GM18951 (cell line): ENCODE results near the gene HOXC9.

Experiments used
- POLR2A ChIP-seq: IDR thresholded peaks from 4 replicates; pipeline ENCODE4 v1.6.1; 2011; ENCODE audit warnings: mild to moderate bottlenecking; ENCODE audit not compliant: insufficient read length, insufficient read depth; ENCODE audit errors: extremely low read depth
- in situ Hi-C: fragments of 300-500 bp; cut with MboI; formaldehyde crosslinking; loops from one replicate; pipeline ENCODE4 v1.12.0; 2022; ENCODE audit warnings: low sequenced_read_pairs, mixed read lengths, inconsistent platforms; ENCODE audit not compliant: unreplicated experiment

HOXC9 gene

GRCh38 chr12:54016051-54016450 lies 16.1 kb downstream of the HOXC9 start:
- TF ChIP-seq POLR2A = no peak
- in situ Hi-C loops = loop anchor here (25.0 kb wide), 1 partner anchor 346 kb away; the partner anchor contains the start of gene GPR84

- in situ Hi-C loops = loop anchor here (25.0 kb wide), 1 partner anchor 346 kb away; the partner anchor contains the start of gene GPR84
- TF ChIP-seq POLR2A = no peak
Observed at GRCh38 chr12:54016478-54016964, 16.6 kb downstream of the HOXC9 start.

- in situ Hi-C loops = loop anchor here (25.0 kb wide), 1 partner anchor 345 kb away; the partner anchor contains the start of gene GPR84
Observed at GRCh38 chr12:54017027-54017788, 17.2 kb downstream of the HOXC9 start.

GRCh38 chr12:54017878-54018467 lies 18.0 kb downstream of the HOXC9 start:
- in situ Hi-C loops = loop anchor here (25.0 kb wide), 1 partner anchor 344 kb away; the partner anchor contains the start of gene GPR84
- peak; percentile 60 for TF ChIP-seq POLR2A

More at GRCh38 chr12:54017027-54017788, 17.2 kb downstream of the HOXC9 start:
- TF ChIP-seq POLR2A = no peak

GRCh38 chr12:54018468-54018984 lies 18.6 kb downstream of the HOXC9 start:
- TF ChIP-seq POLR2A = no peak
- in situ Hi-C loops = loop anchor here (25.0 kb wide), 1 partner anchor 344 kb away; the partner anchor contains the start of gene GPR84

GRCh38 chr12:54019091-54019811 lies 19.3 kb downstream of the HOXC9 start:
- in situ Hi-C loops = loop anchor here (25.0 kb wide), 1 partner anchor 343 kb away; the partner anchor contains the start of gene GPR84
- TF ChIP-seq POLR2A = no peak

GRCh38 chr12:54019924-54020590 lies 20.1 kb downstream of the HOXC9 start:
- in situ Hi-C loops = loop anchor here (25.0 kb wide), 1 partner anchor 342 kb away; the partner anchor contains the start of gene GPR84
- no peak for TF ChIP-seq POLR2A

- in situ Hi-C loops = loop anchor here (25.0 kb wide), 1 partner anchor 342 kb away; the partner anchor contains the start of gene GPR84
- no peak for TF ChIP-seq POLR2A
Observed at GRCh38 chr12:54020591-54021405, 20.8 kb downstream of the HOXC9 start.

- in situ Hi-C loops = loop anchor here (25.0 kb wide), 1 partner anchor 341 kb away; the partner anchor contains the start of gene GPR84
- TF ChIP-seq POLR2A = no peak
Observed at GRCh38 chr12:54021432-54022013, 21.6 kb downstream of the HOXC9 start.

GRCh38 chr12:54022960-54023884 lies 23.3 kb downstream of the HOXC9 start:
- no peak for TF ChIP-seq POLR2A
- in situ Hi-C loops = loop anchor here (25.0 kb wide), 1 partner anchor 339 kb away; the partner anchor contains the start of gene GPR84
